Vagina (tissue), 2 donors: Measurements from ENCODE around the gene ATP6V1C2.

Experiments
- CTCF ChIP-seq, 3 experiments: fragments of 450-650 bp in 2 of 3; fragments of 200-600 bp in 1 of 3; sonication (generic) in 1 of 3; IDR thresholded peaks; one replicate each; pipeline ENCODE4 v1.5.1; 2017 to 2019; ENCODE audit warnings: antibody characterized with exemption in 3 of 3, mild to moderate bottlenecking in 2 of 3, moderate library complexity in 2 of 3
- POLR2A ChIP-seq, 2 donors: fragments of 450-650 bp; IDR thresholded peaks; one replicate each; pipeline ENCODE4 v1.6.1; 2017; ENCODE audit warnings: antibody characterized with exemption in 2 of 2, mild to moderate bottlenecking in 2 of 2, moderate library complexity in 2 of 2
- POLR2AphosphoS5 ChIP-seq, 2 donors: sonication (generic); formaldehyde crosslinking; IDR thresholded peaks; one replicate each; pipeline ENCODE4 v1.9.0; 2017; ENCODE audit warnings: antibody characterized with exemption in 2 of 2, mild to moderate bottlenecking in 2 of 2, low read depth in 1 of 2; ENCODE audit not compliant: insufficient read depth in 1 of 2

- no peak for TF ChIP-seq CTCF (IDR thresholded peaks at IDR 0.05)
- no peak for TF ChIP-seq POLR2A (IDR thresholded peaks at IDR 0.05)
- no peak for TF ChIP-seq POLR2AphosphoS5 (IDR thresholded peaks at IDR 0.05; ENCODE audit: insufficient read depth in 1 of 2, low read depth in 1 of 2)
Measured at GRCh38 chr2:10790228-10790973, 69.0 kb downstream of the ATP6V1C2 start.
